VCaP (cell line): ENCODE data around the gene CD300H.

Experiments used
- H3K27ac ChIP-seq: fragments of 450-650 bp; 2 replicates; pipeline ENCODE4 v1.5.1; 2017
- TF ChIP-seq, protein P1 (sequence below): fragments of 450-650 bp; conservative IDR thresholded peaks from 2 replicates; pipeline ENCODE4 v1.5.1; 2017; ENCODE audit warnings: mild to moderate bottlenecking, moderate library complexity

Gene CD300H

GRCh38 chr17:74555427-74555940 lies 11.8 kb downstream of the CD300H start:
- TF ChIP-seq, protein P1, sequence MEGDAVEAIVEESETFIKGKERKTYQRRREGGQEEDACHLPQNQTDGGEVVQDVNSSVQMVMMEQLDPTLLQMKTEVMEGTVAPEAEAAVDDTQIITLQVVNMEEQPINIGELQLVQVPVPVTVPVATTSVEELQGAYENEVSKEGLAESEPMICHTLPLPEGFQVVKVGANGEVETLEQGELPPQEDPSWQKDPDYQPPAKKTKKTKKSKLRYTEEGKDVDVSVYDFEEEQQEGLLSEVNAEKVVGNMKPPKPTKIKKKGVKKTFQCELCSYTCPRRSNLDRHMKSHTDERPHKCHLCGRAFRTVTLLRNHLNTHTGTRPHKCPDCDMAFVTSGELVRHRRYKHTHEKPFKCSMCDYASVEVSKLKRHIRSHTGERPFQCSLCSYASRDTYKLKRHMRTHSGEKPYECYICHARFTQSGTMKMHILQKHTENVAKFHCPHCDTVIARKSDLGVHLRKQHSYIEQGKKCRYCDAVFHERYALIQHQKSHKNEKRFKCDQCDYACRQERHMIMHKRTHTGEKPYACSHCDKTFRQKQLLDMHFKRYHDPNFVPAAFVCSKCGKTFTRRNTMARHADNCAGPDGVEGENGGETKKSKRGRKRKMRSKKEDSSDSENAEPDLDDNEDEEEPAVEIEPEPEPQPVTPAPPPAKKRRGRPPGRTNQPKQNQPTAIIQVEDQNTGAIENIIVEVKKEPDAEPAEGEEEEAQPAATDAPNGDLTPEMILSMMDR: no peak
- no peak overlapping the region for H3K27ac ChIP-seq

GRCh38 chr17:74554909-74555308 lies 12.4 kb downstream of the CD300H start:
- TF ChIP-seq, protein P1: no peak
- H3K27ac ChIP-seq: no peak overlapping the region

GRCh38 chr17:74552037-74552436 lies 15.3 kb downstream of the CD300H start:
- no peak overlapping the region for H3K27ac ChIP-seq
- TF ChIP-seq, protein P1: no peak

- TF ChIP-seq, protein P1: no peak
- H3K27ac ChIP-seq: no peak overlapping the region
Measured at GRCh38 chr17:74550602-74551001, 16.7 kb downstream of the CD300H start.

DNA sequence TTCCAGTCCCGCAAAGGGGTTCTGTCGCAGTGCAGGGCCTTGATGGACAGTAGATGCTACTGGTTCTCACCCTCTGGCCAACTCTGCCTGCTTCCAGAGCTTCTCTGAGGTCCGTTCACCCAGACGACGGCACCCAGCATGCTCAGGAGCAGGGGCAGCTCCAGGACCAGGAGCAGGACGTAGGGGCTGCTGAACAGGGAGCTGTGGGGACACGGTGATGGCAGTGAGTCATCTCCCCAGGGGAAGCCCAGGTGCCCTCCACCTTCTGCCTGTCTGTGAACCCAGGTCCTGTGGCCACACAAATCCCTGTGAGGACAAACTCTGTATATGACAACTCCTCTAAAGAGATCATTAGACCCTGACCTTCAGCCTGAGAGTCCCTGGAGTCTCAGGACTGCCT lies 18.0 kb downstream of the CD300H start:
- TF ChIP-seq, protein P1: no peak
- H3K27ac ChIP-seq: no peak overlapping the region

DNA sequence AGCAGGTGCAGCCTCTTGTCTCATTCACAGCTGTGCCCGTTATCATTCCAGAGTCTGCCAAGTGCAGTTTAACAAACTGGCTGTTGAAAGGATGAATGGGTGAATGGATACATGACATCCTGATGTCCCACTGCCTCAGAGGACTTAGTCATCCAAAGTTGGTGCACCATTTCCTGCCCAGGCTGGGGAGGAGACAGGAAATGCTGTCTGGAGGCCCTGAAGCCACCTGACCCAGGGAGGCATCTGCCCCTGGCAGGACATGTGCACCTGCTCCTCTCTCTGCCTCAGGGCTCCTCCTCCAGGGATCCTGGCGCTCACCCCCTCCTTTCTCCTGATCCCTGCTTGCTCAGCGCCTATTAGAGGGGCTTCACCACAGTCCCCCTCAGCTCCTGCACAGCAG lies 19.6 kb downstream of the CD300H start:
- TF ChIP-seq, protein P1: no peak
- H3K27ac ChIP-seq: no peak overlapping the region

- TF ChIP-seq, protein P1: no peak
- H3K27ac ChIP-seq: no peak overlapping the region
Measured at GRCh38 chr17:74547264-74547663, 20.0 kb downstream of the CD300H start.
